K562 treated with DMSO at 1 percent for 24 hours (cell line): Measurements from ENCODE around the gene ZNF438. TPM values are rescaled to one million over a fixed set of nuclear protein-coding genes. Genes with fewer than 3 reads are reported as not detected.

Experiments
- total RNA-seq: library from RNA; unstranded; fragments of 300-600 nt; gene quantifications from 2 replicates; pipeline ENCODE4 v1.2.3, GENCODE V29; 2022; ENCODE audit warnings: low read depth; ENCODE audit not compliant: insufficient read depth

Gene ZNF438
- 0.94 and 1.6 TPM in 2 replicates for total RNA-seq

GRCh38 chr10:31031558-31032257 is at the start of gene ZNF438:
TSS of gene ZNF438 (minus strand) at chr10:31031865. CDS start at chr10:30877034, 154,831 bp downstream.

